ENCODE results near the gene BRIP1.

GRCh38 chr17:61818225-61818624, 45.1 kb downstream of the BRIP1 start:
- TF ChIP-seq CTCF (IDR thresholded peaks at IDR 0.05 in 2 of 3, conservative IDR thresholded peaks at IDR 0.05 in 1 of 3; ENCODE audit: control insufficient read depth in 2 of 3, extremely low read depth in 1 of 3, insufficient read depth in 1 of 3, low read depth in 3 of 3, low read length in 3 of 3) = no peak
- TF ChIP-seq CBFB (IDR thresholded peaks at IDR 0.05; ENCODE audit: low read depth) = no peak
- no peak for TF ChIP-seq ZNF592 (IDR thresholded peaks at IDR 0.05)
- TF ChIP-seq USF2 (IDR thresholded peaks at IDR 0.05; ENCODE audit: borderline replicate concordance, low read depth, low read length) = no peak
- TF ChIP-seq IKZF1 (conservative IDR thresholded peaks at IDR 0.05) = no peak
- TF ChIP-seq EGR1 (IDR thresholded peaks at IDR 0.05; ENCODE audit: borderline replicate concordance in 1 of 2, low read depth in 2 of 2, low read length in 2 of 2) = no peak
- TF ChIP-seq EZH2 (IDR thresholded peaks at IDR 0.05; ENCODE audit: borderline replicate concordance, control insufficient read depth, low read depth, low read length) = no peak
- TF ChIP-seq ZBTB11 (CRISPR knock-in tag; IDR thresholded peaks at IDR 0.05) = no peak
- TF ChIP-seq POLR2A (IDR thresholded peaks at IDR 0.05; ENCODE audit: low read depth, low read length) = no peak
